ENCODE measurements around the gene KRT26.

GRCh38 chr17:40751065-40751464, 20.9 kb downstream of the KRT26 start:
- TF ChIP-seq CTCF (IDR thresholded peaks at IDR 0.05) (no peak), POLR2AphosphoS5 (IDR thresholded peaks at IDR 0.05) (no peak), POLR2A (IDR thresholded peaks at IDR 0.05; ENCODE audit: low read depth) (no peak), EP300 (IDR thresholded peaks at IDR 0.05) (no peak)
